Inflammatory macrophage treated with lipopolysaccharide for 4 hours (primary cell): ENCODE results near the gene ADORA3.
A peak's percentile ranks its signal among the peaks of the same experiment; 100 is the strongest.

Experiments used
- DNase-seq: peaks from one replicate; pipeline ENCODE4 v3.0.0-alpha.2; 2020

ADORA3 gene

GRCh38 chr1:111474106-111474505 is 29.3 kb downstream of the ADORA3 start:
- no peak for DNase-seq

- no peak for DNase-seq
Observed at GRCh38 chr1:111471538-111471937, 31.9 kb downstream of the ADORA3 start.

GRCh38 chr1:111471012-111471411 is 32.4 kb downstream of the ADORA3 start:
- DNase-seq = peak; percentile 95

- DNase-seq = no peak
Observed at GRCh38 chr1:111470596-111470995, 32.8 kb downstream of the ADORA3 start.

GRCh38 chr1:111469539-111469938 is 33.9 kb downstream of the ADORA3 start:
- DNase-seq = no peak

GRCh38 chr1:111468717-111469100 is 34.7 kb downstream of the ADORA3 start:
- DNase-seq = no peak

GRCh38 chr1:111467865-111468716 is 35.3 kb downstream of the ADORA3 start:
- DNase-seq = peak; percentile 60

GRCh38 chr1:111466480-111466879 is 37.0 kb downstream of the ADORA3 start:
- no peak for DNase-seq

- DNase-seq = no peak
Observed at GRCh38 chr1:111465754-111466153, 37.7 kb downstream of the ADORA3 start.

GRCh38 chr1:111463029-111463683 is 40.3 kb downstream of the ADORA3 start:
- no peak for DNase-seq

- no peak for DNase-seq
Observed at GRCh38 chr1:111462370-111463028, 40.9 kb downstream of the ADORA3 start.

GRCh38 chr1:111461765-111462164 is 41.7 kb downstream of the ADORA3 start:
- no peak for DNase-seq

- no peak for DNase-seq
Observed at GRCh38 chr1:111455642-111456031, 47.8 kb downstream of the ADORA3 start.

GRCh38 chr1:111454859-111455641 is 48.4 kb downstream of the ADORA3 start:
- no peak for DNase-seq

GRCh38 chr1:111453706-111454105 is 49.7 kb downstream of the ADORA3 start:
- DNase-seq = no peak

GRCh38 chr1:111452581-111452980 is 50.9 kb downstream of the ADORA3 start:
- no peak for DNase-seq

GRCh38 chr1:111450185-111450584 is 53.2 kb downstream of the ADORA3 start:
- no peak for DNase-seq

GRCh38 chr1:111449703-111450017 is 53.8 kb downstream of the ADORA3 start:
- DNase-seq = peak; percentile 12
